HAP-1 (cell line): Measurements from ENCODE around the gene MIDN.
"Not testable (repeated sequence)": the region's sequence is repeated elsewhere in the genome, so short reads cannot be mapped to it uniquely, and the experiment has no call there.

Source experiments
- DNase-seq, 2 experiments: peaks; one replicate each; pipeline ENCODE4 v3.0.0-alpha.2; 2016 to 2020; ENCODE audit warnings: low spot score in 2 of 2
- H3K27me3 ChIP-seq: fragments of 250-450 bp; sonication (Bioruptor Pico); 2 replicates; pipeline ENCODE4 v1.5.1; 2020; ENCODE audit warnings: low read depth, mild to moderate bottlenecking, moderate library complexity
- H3K36me3 ChIP-seq: fragments of 250-450 bp; sonication (Bioruptor Pico); replicated peaks from 2 replicates; pipeline ENCODE4 v1.5.1; 2020; ENCODE audit warnings: mild to moderate bottlenecking
- H3K4me1 ChIP-seq: fragments of 250-450 bp; sonication (Bioruptor Pico); 2 replicates; pipeline ENCODE4 v1.5.1; 2020; ENCODE audit warnings: mild to moderate bottlenecking
- H3K4me3 ChIP-seq: fragments of 250-450 bp; sonication (Bioruptor Pico); 2 replicates; pipeline ENCODE4 v1.5.1; 2020; ENCODE audit warnings: mild to moderate bottlenecking, moderate library complexity
- H3K9me3 ChIP-seq: fragments of 250-450 bp; sonication (Bioruptor Pico); 2 replicates; pipeline ENCODE4 v1.5.1; 2020; ENCODE audit warnings: mild to moderate bottlenecking, moderate library complexity
- in situ Hi-C: fragments of 300-500 bp; cut with MboI; formaldehyde crosslinking; loops from 3 replicates; pipeline ENCODE4 v1.14.3; 2020; ENCODE audit warnings: low sequenced_read_pairs, inconsistent platforms, mixed read lengths

MIDN gene

DNA sequence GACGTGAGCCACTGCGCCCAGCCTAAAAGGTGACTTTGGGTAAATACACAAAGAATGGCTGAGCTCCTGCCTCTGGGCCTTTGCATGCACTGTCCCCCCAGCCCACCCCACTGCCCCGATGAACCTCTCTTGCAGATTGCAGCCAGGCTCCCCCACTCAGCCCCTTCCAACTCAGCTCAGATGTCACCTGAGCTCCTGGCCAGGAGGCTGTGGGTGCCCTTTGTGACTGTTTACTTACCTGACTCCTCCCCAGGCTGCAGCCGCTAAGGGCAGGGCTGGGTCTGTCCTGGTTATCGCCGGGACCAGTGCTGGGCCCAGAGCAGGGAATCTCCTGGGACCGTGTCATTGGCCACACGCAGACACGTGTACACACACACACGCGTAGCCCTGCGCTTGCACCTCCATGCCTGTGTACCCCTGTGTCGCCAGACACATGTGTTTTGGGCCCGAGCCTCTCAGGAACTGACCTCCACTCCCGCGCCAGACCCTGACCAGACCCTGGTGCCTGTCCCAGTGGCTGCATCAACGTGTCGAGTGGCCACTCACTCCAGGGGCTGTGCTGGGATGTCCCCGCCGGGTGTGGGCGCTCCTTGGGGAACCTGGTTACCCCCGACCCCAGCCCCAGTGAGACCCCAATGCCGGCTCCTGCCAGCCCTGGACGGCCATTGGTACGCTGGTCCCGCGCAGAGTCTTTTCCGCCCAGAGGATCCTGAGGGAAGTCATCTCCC, 56.0 kb downstream of the MIDN start:
- Histone ChIP-seq H3K27me3 (no peaks in the 10 kb centered on the region), H3K9me3 (no peaks in the 10 kb centered on the region), H3K4me3 (no peak overlapping the region), H3K4me1 (no peaks in the 10 kb centered on the region; the same call in 1 of the 2 replicates), H3K36me3 (no peaks in the 10 kb centered on the region)
- in situ Hi-C loops = no loop called here
- DNase-seq = no peak

DNA sequence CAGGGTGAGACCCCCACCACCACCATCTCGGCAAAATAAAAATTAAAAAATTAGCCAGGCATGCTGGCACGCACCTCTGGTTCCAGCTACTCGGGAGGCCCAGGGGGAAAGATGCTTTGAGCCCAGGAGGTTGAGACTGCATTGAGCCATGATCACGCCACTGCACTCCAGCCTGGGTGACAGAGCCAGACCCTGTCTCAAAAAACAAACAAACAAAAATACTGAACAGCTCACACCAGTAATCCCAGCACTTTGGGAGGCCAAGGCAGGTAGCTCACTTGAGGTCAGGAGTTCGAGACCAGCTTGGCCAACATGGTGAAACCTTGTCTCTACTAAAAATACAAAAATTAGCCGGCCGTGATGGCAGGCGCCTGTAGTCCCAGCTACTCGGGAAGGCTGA, 57.0 kb downstream of the MIDN start:
- H3K9me3 ChIP-seq, H3K36me3 ChIP-seq, DNase-seq, H3K27me3 ChIP-seq, H3K4me3 ChIP-seq, in situ Hi-C loops, H3K4me1 ChIP-seq: not testable (repeated sequence)

DNA sequence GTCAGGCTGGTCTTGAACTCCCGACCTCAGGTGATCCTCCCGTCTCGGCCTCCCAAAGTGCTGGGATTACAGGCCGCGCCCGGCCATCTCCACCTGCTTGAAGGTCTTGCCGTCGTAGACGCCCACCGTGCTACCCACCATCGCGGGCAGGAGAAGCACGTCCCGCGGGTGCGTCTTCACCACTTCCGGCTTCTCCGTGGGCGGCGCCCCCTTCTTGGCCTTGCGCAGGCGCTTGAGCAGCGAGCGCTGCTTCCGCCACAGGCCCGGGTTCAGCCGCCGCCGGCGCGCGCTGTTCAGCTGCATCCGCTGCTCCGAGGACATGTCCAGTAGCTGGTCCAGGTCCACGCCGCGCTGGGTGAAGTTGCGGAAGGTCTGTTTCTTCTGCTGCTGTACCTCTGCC, 58.9 kb downstream of the MIDN start:
- H3K36me3 ChIP-seq = no peaks in the 10 kb centered on the region
- DNase-seq = no peak
- H3K4me3 ChIP-seq = no peak overlapping the region
- in situ Hi-C loops = no loop called here
- no peaks in the 10 kb centered on the region for H3K27me3 ChIP-seq
- H3K4me1 ChIP-seq = no peaks in the 10 kb centered on the region; the same call in 1 of the 2 replicates
- no peaks in the 10 kb centered on the region for H3K9me3 ChIP-seq

DNA sequence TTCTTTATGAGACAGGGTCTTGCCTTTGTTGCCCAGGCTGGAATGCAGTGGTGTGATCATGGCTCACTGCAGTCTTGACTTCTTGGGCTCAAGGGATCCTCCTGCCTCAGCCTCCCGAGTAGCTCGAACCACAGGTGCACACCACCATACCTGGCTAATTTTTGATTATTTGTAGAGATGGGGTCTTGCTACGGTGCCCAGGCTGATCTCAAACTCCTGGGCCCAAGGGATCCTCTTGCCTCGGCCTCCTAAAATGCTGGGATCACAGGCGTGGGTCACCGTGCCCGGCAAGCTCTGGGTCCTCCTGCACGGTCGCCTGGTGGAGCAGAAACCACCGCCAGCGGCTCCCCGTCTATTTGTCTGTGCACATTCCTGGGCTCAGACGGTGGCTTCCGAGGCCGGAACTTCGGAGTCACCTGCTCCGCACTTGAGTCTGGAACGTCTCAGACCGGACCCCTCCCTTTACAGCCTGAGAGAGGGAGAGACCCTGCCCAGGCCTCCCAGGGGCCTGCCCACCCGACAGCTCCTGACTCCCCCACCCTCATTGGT, 59.4 kb downstream of the MIDN start:
- DNase-seq = no peak
- Histone ChIP-seq H3K36me3 (no peaks in the 10 kb centered on the region), H3K9me3 (no peaks in the 10 kb centered on the region), H3K27me3 (no peaks in the 10 kb centered on the region), H3K4me3 (no peak overlapping the region), H3K4me1 (no peaks in the 10 kb centered on the region; the same call in 1 of the 2 replicates)
- in situ Hi-C loops = no loop called here

DNA sequence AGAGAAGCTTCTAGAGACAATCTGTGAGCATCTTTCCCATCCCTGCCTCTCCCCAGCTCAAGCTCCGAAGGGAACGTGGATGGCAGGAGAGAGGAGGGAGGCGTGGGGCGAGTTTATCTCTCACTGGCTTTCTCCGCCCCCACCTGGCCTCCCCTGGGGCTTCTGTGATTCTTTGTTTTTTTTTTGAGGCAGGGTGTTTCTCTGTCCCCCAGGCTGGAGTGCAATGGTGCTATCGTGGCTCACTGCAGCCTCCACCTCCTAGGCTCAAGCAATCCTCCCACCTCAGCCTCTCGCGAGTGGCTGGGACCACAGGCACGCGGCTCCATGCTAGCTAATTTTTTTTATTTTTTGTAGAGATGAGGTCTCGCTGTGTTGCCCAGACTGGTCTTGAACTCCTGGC, 60.3 kb downstream of the MIDN start:
- Histone ChIP-seq H3K36me3 (no peaks in the 10 kb centered on the region), H3K4me1 (no peaks in the 10 kb centered on the region), H3K27me3 (no peaks in the 10 kb centered on the region), H3K9me3 (no peaks in the 10 kb centered on the region), H3K4me3 (no peak overlapping the region)
- no peak for DNase-seq
- in situ Hi-C loops = no loop called here
